NCI-H2171 treated with DMSO at 0.1 percent for 48 hours (cell line): ENCODE results near the gene IFT57.
"Not testable (repeated sequence)": the region's sequence is repeated elsewhere in the genome, so short reads cannot be mapped to it uniquely, and the experiment has no call there.

ENCODE experiments used
- DNase-seq: peaks from one replicate; lab custom pipeline; 2025; lab: John Stamatoyannopoulos, UW

Gene IFT57

DNA sequence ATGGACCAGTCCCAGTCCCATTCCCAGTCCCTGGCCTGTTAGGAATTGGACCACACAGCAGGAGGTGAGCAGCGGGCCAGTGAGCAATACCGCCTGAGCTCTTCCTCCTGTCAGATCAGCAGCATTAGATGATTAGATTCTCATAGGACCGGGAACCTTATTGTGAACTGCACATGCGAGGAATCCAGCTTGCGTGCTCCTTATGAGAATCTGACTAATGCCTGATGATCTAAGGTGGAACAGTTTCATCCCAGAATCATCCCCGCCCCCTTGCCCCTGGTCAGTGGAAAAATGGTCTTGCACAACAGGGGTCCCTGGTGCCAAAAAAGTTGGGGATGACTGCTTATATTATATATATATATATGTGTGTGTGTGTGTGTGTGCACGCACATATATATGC, 63.1 kb downstream of the IFT57 start:
- DNase-seq = no peak

DNA sequence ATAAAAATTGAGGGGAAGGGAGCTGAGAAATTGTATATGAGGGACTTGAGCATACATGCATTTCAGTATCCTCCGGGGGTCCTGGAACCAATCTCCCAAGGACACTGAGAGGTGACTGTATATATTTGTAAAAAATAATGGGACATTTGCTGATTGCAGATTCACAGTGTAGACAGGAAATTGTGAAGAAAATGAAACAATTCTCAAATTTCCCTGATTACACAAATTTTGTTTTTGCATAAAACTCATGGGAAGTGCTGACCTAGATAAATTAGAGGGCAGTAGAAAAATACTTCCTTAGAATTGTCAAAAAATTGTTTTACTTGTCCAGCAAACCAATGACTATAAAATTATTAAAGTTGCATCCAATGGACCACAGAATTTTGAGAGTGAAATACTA, 64.0 kb downstream of the IFT57 start:
- no peak for DNase-seq

DNA sequence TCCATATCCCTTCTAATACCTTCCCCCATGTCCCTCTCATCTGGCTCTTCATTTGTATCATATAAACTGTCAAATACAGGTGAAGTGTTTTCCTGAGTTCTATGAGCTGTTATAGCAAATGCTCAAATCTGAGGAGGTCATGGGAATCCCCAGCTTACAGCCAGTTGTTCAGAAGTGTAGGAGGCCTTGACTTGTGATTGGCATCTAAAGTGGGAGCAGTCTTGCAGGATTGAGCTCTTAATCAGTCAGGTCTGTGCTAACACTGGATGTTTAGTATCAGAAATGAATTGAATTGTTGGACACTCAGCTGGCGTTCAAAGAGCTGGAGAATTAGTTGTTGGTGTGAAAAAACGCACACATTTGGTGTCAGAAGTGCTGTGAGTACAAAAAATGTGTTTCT, 65.0 kb downstream of the IFT57 start:
- no peak for DNase-seq

DNA sequence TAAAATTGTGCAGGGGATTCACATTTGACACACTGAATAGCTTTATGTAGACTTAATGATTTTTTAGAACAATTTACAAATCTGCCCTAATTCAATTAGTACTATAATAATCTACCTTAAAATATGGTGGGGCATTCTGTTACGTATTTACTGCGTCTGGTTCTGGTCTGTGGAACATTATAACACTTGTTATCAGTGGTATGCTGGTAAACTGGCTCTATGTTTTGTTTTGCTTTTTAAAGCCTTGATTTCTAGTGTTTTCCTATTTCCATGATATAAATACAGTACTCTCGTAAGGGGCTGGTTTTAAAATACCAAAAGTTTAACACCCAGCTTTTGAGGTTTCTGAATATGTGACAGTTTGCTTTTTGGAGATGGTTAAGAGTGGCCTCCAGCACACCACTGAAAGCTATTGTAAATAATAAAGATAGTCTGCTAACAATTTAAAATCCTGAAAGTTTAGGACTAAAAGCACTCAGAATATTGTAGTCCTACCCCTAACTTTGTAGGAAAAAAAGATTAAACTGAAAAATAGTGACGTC, 65.8 kb downstream of the IFT57 start:
- DNase-seq = no peak

DNA sequence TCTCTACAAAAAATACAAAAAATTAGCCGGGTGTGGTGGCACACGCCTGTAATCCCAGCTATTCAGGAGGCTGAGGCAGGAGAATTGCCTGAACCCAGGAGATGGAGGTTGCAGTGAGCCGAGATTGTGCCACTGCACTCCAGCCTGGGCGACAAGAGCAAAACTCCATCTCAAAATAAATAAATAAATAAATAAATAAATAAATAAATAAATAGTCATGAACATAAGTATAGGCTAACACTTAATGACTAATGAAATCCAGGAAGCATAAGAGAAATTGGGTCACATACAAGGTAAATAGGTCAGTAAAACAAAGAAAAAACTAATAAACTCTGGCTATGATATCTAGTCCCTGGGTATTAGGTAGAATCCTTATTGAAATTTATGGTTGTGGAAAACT, 66.6 kb downstream of the IFT57 start:
- not testable (repeated sequence) for DNase-seq

DNA sequence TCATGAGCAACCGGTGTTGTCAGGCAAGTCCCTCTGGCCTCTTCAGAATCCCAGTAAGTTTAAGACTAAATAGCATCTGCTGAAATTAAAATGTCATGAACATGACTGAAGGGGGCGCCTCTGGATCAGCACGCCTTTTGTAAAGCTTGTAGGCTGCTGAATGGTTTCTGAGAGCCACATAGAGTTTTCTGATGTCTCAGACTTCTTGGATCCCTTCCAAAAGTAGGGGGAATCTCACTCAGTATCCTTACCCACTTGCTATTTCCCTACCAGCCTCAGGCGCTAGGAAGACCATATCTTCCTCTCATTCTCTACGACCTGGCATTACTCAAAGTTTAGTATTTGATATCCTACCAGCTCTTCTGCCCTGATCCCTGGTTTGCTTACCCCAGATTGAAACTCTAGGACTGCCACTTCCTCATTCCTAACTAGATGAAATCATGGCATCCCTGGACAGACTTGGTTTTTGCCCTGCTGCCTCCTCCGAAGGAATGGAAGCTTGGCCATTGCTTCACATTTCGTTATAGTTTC, 68.7 kb downstream of the IFT57 start:
- DNase-seq = peak; percentile 22

DNA sequence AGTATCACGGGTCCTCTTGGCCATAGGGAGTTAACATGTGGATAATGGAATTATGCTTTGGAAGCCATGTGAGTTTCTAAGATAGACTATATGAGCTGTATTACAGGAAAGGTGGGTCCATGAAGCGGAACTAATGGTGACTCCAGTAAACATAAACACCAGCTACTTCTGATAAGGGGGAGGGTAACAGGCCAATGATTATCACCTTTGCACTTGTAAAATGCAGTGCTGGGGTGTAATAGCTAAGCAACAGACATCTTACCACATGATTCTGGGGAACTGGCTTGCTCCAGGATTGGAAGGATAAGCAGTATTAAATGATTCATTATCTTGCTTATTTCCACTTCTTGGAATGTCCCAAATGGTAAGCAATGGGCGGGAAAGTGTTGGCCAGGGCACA, 70.0 kb downstream of the IFT57 start:
- no peak for DNase-seq

DNA sequence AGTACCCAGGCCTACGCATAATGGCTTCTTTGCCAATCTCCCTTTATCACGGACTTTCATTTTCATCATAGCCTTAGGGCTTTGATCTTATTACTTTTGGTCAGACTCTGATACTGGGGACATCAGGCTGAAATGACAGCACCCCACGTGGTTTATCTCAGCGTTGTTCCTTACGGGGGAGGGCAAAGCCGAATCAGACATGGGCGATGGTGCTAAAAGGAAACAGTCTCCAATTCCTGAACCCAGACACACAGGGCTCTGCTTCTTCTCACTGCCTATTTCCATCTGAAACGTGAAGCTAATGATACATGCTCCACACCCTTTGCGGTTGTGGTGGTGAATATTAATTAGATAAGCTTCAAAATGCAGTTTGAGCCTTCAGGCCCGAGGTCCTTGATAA, 72.0 kb downstream of the IFT57 start:
- no peak for DNase-seq

DNA sequence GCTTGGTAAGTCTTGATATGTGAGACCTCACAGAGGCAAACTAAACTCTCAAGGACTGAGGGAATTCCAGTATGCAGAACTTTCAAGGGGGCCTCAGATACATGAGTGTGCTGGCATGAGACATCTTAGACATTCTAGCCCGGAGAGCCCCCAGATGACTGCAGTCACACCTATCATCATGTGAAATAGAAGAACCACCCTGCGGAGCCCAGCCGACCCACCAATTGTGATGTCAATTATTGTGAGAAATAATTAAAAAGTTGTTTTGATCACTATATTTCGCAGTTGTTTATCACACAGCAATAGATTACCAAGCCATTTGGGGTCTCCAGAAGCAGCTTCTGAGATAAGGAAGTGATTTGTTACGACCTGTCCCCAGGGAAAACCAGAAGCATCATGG, 76.1 kb downstream of the IFT57 start:
- DNase-seq = no peak

DNA sequence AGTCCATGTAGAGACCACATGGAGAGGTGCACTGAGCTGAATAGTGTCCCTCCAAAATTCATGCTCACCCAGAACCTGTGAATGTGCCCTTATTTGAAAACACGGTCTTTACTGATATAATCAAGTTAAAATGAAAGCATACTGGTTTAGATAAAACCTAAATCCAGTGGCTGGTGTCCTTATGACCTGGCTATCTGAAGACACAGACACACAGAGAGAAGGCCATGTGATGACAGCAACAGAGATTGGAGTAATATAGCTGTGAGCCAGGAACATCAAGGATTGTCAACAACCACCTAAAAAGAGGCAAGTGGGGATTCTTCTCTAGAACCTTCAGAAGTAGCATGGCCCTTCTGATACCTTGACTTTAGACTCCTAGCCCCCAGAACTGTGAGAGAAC, 76.6 kb downstream of the IFT57 start:
- DNase-seq = no peak

DNA sequence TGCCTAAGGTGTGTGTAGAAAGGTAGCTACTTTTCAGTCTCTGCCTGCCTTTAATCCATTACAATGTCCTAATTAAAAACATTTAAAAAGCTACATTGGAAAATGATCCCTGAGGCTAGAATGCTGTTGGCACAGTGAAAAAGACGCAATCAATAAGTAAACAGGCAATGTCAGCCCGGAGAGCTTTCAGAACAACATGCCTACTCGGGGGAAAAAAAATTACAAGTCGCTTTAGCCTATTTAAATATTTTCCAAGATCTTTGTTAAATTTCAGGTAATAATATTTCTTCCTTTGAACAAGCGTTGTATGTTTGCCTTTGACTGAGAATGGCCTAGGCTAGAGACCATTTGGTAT, 84.8 kb downstream of the IFT57 start:
- no peak for DNase-seq

DNA sequence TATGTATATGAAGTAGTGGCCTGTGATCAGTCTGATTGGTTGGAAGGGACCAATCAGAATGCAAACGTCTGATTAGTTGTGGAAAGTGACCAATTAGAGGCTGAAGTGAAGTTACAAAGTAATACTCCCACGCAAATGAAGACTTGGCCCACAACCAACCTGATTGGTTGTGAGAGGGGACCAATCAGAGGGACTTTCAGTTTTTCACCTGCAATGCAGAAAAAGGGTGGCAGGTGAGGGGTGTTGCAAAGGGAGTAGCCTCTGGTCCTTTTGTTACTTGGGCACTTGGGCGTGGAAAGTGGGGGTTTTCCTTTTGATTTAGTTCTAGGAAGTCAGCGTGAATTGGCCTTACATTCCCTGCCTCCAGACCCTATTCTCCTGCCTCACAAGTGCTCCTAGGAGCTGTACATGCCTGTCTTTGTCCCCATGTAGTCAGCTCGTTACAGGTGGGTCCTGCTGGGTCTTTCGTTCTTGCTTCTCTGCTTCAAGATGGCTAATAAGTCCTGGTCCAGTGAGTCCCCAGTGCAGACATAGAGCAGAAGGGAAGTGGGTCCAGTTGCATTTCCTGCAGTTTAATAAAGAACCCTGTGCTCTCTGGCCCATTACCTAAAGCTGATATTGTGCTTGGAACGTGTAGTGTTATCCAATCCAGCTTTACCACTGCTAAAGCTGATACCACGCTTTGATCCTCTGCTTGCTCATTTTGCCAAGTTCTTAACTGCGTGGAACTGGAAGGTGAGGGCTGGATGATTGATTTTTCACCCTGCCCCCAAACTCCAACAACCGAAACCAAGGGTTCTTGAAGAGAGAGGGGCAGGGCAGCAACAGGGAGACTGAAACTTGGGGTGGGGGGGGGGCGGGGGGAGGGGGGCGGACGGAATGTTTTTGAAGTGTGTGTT, 85.4 kb downstream of the IFT57 start:
- DNase-seq = no peak

DNA sequence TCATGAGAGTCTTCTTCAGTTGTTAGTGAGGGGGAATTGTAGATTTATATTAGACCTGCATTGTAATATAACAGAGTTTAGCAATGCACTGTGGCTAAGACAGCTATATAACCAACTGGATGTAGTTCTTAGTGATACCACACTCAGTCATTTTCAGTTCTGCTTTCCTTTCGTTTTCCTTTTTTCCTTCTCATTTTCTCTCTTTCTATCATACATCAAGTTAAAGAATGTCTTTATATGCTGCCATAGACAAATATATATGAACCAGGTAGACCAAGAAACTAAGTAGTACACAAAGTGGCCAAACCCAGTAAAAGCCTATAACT, 87.7 kb downstream of the IFT57 start:
- DNase-seq = no peak

DNA sequence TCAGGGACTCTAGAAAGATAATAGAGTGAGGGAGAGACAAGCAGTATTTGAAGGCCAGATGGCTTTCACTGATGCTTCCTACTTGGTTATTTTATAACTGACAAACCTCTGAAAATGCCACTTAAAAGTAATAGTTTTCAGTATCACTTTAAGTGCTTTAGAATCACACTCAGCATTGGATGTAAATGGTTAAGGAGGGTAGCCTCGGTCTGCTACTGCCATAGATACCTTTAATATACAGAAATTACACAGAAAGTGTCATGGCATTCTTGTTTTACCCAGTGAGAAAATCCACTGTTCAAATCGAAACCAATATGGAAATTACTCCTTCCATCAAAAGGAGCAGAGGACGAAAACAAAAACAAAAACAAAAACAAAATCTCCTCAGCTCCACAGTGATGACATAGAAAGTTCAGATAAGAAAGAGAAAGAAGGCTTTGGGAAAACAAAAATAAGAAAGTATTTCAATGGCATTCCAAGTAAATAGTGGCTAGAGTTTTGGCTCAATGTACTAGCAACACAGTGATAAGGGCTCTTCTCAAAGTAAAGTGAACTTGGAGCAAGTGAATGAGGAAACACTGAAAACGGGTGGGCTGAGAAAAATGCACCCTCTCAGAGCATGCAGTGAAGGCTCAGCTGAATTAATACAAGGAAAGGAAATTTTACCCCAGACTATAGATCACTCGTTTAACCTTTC, 88.2 kb downstream of the IFT57 start:
- no peak for DNase-seq

DNA sequence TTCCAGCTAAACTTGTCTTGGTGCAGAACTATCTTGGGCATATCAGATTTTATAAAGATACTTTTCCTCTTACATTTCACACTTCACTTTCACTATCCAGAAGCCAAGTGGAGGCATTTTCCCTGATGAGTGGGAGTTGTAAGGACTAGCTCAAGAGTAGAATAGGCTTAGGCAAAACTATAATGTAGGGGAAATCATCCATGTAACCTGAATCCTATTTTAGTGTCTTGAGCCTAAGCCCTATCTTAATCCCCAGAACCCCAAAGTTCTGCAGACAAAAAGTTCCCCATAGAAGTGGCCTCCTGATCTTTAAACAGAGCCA, 89.2 kb downstream of the IFT57 start:
- no peak for DNase-seq

DNA sequence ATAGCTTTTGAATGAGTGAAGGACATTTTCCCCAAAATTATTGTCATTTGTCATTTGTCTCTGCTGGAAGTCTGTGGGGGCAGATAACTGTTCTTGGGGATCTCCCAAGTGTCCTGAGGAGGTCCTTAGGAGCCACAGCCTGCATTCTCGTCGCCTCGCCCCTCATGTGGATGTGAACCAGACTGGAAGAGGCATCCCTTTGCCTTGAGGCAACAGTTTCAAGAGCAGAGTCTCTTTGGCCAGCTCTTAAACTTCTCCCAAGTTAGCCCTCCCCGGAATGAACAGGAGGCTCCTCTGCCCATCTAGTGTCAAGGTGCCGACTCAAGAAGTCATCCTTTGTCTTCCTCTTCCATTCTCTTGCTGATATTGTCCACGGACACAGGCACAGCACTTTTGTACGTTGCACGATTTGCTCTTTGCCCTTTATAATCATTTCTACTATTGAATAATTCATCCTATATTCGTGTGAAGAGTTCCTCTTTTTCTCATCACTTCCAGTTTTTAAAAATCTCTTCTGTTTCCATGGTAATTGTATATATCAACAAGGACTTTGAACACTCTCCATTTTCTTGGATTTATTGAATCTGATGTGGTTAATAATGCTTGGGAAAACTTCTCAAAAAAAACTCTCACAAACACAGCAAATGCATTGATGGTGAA, 90.6 kb downstream of the IFT57 start:
- no peak for DNase-seq

DNA sequence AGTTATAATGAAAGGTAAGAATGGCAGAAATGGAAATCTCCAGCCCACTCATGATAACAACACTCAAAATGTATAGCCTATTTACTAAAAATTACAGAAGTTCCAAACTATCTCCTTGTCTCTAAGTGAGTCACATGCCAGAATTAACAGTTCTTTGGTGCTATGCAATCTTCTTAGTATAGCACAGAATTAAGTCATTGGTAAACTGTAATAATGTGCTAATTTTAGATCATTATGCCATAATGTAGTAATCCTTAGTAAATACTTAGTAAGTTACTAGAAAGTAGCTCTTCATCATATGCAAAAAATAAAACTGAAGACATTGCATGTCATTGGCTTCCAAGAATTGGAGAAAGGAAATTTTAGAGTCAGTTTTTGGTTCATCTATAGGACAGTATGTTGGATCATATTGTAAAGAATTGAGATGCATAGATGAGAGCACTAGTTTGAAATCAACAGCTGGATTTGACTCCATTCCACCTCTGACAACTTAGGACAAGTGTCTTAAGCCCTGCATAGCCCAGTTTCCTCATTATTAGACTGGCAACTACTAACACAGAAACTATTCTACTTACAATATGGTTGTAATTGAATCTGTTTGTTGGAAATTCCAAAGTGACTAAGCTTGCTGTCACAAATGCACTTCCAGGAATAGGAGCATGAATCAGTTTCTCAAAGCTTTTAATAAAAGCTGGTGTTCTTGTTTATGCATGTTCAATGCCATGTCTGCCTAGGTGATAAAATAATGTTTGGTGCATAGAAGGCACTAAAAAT, 91.3 kb downstream of the IFT57 start:
- no peak for DNase-seq

DNA sequence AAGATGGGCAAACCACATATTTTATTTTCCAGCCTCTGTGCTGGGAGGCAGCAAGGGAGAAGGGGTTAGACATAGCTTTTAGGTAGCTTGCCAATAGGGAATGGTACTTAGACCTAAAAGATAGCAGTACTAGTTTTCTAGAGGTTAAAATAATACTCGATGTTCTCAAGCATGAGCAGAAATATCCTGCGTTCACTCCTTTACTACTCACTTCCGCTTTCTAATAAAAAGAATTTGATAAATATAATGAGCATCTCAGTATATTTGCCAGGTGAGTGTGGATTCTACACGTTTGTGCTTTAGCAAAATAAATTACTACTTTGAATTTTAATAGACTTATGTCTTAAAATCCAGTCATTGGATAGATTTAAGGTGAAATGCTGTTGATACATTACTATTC, 92.0 kb downstream of the IFT57 start:
- DNase-seq = no peak

DNA sequence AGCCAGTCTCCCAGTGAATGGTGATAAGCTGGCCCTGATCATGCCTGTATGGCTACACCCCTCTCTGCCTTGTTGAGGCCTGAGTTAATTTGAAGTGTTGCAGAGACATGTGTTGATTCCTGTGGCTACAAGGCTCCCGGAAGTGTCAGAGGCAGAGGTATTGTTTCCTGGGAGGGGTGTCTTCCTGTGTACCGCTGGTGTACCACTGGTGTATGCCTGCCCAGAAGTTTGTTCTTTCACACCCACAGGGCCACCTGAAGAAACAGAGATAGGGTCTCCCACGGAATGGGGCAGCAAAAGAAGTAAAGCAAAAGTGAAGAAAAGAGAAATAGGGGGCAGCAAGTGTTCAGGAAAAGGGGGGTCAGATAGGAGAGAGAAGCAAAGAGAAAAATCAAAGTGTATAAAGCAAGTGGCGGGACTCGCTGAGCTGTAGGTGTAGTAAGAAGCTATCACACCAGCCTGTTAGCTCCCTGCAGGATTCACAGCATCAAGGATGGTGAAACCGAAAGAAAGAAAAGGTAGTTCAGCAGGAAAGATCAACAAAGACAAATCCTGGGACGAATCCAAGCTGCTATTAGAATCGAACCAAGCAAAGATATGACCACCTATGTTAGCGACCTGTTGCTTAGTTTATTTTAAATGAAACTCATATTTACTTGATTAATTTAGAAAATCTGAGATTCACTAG, 94.8 kb downstream of the IFT57 start:
- DNase-seq = no peak

DNA sequence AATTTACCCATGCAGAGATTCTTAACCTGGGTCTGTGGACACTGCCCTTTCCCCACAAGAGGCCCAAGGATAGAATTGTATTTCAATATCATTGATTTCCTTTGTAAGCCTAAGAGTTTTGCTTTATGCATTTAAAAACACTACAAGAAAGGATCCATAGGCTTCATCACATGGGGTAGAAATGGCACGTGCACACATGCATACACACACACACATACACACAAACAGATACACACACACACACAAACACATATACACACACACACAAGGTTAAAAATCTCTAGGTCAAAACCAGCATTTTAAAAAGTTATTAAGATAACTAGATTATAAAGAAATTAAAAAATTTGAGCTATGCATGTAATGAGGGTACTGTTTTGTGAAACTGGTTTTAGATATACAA, 95.9 kb downstream of the IFT57 start:
- no peak for DNase-seq

DNA sequence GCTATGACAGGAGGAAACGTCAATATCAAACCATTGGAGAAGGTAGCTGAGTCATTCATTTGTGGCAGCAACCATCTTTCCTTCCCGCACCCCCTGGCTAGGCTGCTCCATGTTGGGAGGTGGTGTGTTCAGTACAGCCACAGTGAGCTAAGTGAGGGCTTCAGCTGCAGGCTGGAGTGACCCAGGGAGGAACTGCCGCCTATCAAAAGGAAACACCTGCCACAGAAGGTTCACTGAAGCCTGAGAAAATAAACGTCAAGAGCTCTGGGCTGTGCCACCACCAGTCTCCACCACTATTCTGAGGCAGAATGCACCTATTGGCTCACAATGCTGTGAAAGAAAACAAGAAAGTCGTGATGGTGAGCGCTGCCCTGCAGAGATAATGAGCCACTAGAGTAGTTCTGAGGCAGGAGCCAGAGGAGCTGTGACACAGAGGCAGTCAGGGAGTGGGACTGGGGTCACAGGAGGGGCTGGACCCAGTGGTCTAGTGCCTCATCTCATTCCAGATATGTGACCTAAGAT, 96.6 kb downstream of the IFT57 start:
- DNase-seq = peak; percentile 17
